ENCODE data around the gene AUTS2.

DNA sequence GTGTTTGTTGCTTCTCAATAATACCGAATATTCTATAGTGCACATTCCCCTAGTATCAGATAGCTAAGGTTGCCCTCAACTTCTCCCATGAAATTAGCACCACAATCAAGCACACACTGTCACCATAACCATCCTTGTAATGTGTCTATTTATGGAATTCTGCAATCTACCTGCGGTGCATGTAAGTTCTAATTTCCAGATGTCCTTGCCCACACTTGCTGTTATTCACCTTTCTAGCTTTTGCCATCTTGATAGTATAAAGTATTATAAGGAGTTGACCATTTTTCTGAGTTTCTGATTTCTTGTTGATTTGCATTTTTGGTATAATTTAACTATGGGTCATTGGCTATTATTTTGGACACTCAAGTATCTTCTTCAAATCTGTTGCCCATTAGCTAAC is 1043.6 kb downstream of the AUTS2 start:
- TF ChIP-seq, protein P1, sequence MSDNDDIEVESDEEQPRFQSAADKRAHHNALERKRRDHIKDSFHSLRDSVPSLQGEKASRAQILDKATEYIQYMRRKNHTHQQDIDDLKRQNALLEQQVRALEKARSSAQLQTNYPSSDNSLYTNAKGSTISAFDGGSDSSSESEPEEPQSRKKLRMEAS (IDR thresholded peaks at IDR 0.05) = no peak
- TF ChIP-seq, protein P2, sequence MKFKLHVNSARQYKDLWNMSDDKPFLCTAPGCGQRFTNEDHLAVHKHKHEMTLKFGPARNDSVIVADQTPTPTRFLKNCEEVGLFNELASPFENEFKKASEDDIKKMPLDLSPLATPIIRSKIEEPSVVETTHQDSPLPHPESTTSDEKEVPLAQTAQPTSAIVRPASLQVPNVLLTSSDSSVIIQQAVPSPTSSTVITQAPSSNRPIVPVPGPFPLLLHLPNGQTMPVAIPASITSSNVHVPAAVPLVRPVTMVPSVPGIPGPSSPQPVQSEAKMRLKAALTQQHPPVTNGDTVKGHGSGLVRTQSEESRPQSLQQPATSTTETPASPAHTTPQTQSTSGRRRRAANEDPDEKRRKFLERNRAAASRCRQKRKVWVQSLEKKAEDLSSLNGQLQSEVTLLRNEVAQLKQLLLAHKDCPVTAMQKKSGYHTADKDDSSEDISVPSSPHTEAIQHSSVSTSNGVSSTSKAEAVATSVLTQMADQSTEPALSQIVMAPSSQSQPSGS (IDR thresholded peaks at IDR 0.05; ENCODE audit: low read length) = no peak
- TF ChIP-seq SIX5 (IDR thresholded peaks at IDR 0.05; ENCODE audit: low read depth, low read length) = no peak
- TF ChIP-seq JUND (IDR thresholded peaks at IDR 0.05; ENCODE audit: low read length) = no peak
- TF ChIP-seq, protein P3, sequence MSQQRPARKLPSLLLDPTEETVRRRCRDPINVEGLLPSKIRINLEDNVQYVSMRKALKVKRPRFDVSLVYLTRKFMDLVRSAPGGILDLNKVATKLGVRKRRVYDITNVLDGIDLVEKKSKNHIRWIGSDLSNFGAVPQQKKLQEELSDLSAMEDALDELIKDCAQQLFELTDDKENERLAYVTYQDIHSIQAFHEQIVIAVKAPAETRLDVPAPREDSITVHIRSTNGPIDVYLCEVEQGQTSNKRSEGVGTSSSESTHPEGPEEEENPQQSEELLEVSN (IDR thresholded peaks at IDR 0.05) = no peak
